Spleen (tissue), 11 donors: ENCODE measurements around the gene NCAPG2. TPM values are rescaled to one million over a fixed set of nuclear protein-coding genes. Genes with fewer than 3 reads are reported as not detected.

Experiments
- DNase-seq: peaks from one replicate; pipeline ENCODE4 v3.0.0-alpha.2; 2020
- H3K27ac ChIP-seq, 8 donors: fragments of 200-600 bp; sonication (generic) in 7 of 8; 1 replicate in 4 of 8; 2 replicates in 4 of 8; pipeline versions ENCODE4 v1.5.0 to v1.8.0; 2016 to 2021; ENCODE audit warnings: inconsistent platforms in 4 of 8, mild to moderate bottlenecking in 4 of 8, moderate library complexity in 1 of 8
- H3K27me3 ChIP-seq, 7 donors: fragments of 200-600 bp; sonication (generic) in 6 of 7; replicated peaks in 1 of 7; 1 replicate in 4 of 7; 2 replicates in 3 of 7; pipeline versions ENCODE4 v1.5.0 to v1.8.0; 2016 to 2021; ENCODE audit warnings: inconsistent platforms in 3 of 7, mild to moderate bottlenecking in 1 of 7
- H3K36me3 ChIP-seq, 6 donors: fragments of 200-600 bp; sonication (generic) in 5 of 6; 1 replicate in 4 of 6; 2 replicates in 2 of 6; pipeline versions ENCODE4 v1.5.0 to v1.8.0; 2016 to 2021; ENCODE audit warnings: inconsistent platforms in 2 of 6
- H3K4me1 ChIP-seq, 6 donors: fragments of 200-600 bp; sonication (generic) in 5 of 6; 1 replicate in 3 of 6; 2 replicates in 3 of 6; pipeline versions ENCODE4 v1.5.0 to v1.8.0; 2016 to 2021; ENCODE audit warnings: inconsistent platforms in 3 of 6
- H3K4me3 ChIP-seq, 8 donors: fragments of 200-600 bp; sonication (generic) in 7 of 8; 1 replicate in 4 of 8; 2 replicates in 4 of 8; pipeline versions ENCODE4 v1.5.0 to v1.8.0; 2016 to 2021; ENCODE audit warnings: inconsistent platforms in 4 of 8, mild to moderate bottlenecking in 4 of 8, moderate library complexity in 2 of 8
- H3K9me3 ChIP-seq, 8 donors: fragments of 200-600 bp; sonication (generic) in 7 of 8; 1 replicate in 4 of 8; 2 replicates in 4 of 8; pipeline versions ENCODE4 v1.5.0 to v1.8.0; 2016 to 2021; ENCODE audit warnings: inconsistent platforms in 4 of 8
- POLR2A ChIP-seq, 3 donors: fragments of 450-650 bp; IDR thresholded peaks; one replicate each; pipeline ENCODE4 v1.5.1; 2017; ENCODE audit warnings: antibody characterized with exemption in 3 of 3, mild to moderate bottlenecking in 1 of 3
- POLR2AphosphoS5 ChIP-seq, 3 donors: sonication (generic); formaldehyde crosslinking; IDR thresholded peaks; one replicate each; pipeline ENCODE4 v1.5.1; 2017; ENCODE audit warnings: antibody characterized with exemption in 3 of 3
- WGBS, 5 donors: extraction: QIAGEN DNeasy Blood & Tissue Kit in 3 of 5; methylation state at CpG; one replicate each; pipeline versions ENCODE4 v1.1.5 to v1.1.7; 2013 to 2018; 5-methylcytosine and 5-hydroxymethylcytosine counted together
- intact Hi-C: fragments of 100-400 bp; cut with DNase I; formaldehyde crosslinking; loops from one replicate; pipeline ENCODE4 v1.15.0; 2023; ENCODE audit warnings: low total_unique reads
- polyA plus RNA-seq, 3 donors: library from polyadenylated mRNA; stranded (reverse); fragments of 200-250 nt; gene quantifications; one replicate each; pipeline ENCODE4 v1.2.1, GENCODE V29; 2013
- total RNA-seq, 7 donors: library from RNA; depleted of rRNA in 3 of 7; stranded (reverse); fragments of >200 nt in 3 of 7; fragmentation: NEBNext Ultra II Directional in 4 of 7; extraction: Animal tissue kit (Norgen Biotek cat#: 25700) in 4 of 7; gene quantifications; one replicate each; pipeline versions ENCODE4 v1.1.0 to v1.2.1, GENCODE V29; 2016 to 2021
- TF ChIP-seq, protein P1 (sequence below), 11 experiments: fragments of 200-600 bp in 7 of 11; fragments of 450-650 bp in 4 of 11; sonication (generic) in 4 of 11; IDR thresholded peaks in 8 of 11; conservative IDR thresholded peaks in 3 of 11; 1 replicate in 7 of 11; 2 replicates in 4 of 11; pipeline versions ENCODE4 v1.4.0 to v1.8.0; 2016 to 2021; ENCODE audit warnings: antibody characterized with exemption in 11 of 11, inconsistent platforms in 4 of 11, mild to moderate bottlenecking in 1 of 11
- donor health status: healthy with polysubstance abuse.
- donor health status: DM: no; HTN: no; CAD: no; lungs with moderate emphysema.
- donor health status: DM: no; HTN: no; CAD: no.
- donor health status: Bipolar disorder and iron deficiency.
- donor health status: healthy.
- donor health status: DM: no; HTN: no; CAD: no.
- donor health status: DM: yes; HTN: yes; CAD: no.

The NCAPG2 gene
- total and polyA plus RNA-seq, 10 donors, result 2.2 to 18.0 (median 10.8) TPM

DNA sequence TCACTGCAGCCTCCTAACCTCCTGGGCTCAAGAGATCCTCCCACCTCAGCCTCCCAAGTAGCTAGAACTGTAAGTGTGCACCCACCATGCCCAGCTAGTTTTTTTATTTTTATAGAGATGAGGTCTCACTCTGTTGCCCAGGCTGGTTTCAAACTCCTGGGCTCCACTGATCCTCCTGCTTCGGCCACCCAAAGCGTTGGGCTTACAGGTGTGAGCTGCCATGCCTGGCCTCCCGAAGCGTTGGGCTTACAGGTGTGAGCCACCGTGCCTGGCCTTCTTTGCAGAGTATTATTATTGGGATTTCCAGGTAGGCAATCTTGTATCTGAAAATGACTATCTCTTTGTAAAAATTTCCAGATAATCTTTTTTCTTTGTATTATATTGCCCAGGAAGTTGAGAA lies 23.1 kb upstream of the NCAPG2 start:
- H3K4me3 ChIP-seq, result no peak overlapping the region
- DNase-seq, result no peak
- no peak overlapping the region for H3K27ac ChIP-seq
- no peaks in the 10 kb centered on the region for H3K27me3 ChIP-seq
- WGBS, 5 donors, result 94 to 98% (median 96%) methylated on average over 5 of the region's 5 CpGs
- H3K4me1 ChIP-seq, result peaks cover 0 to 7% (median 0%) of the 10 kb centered on the region in 6 donors
- H3K9me3 ChIP-seq, result peaks cover 0 to 5% (median 0%) of the 10 kb centered on the region in 8 donors
- intact Hi-C loops, result no loop called here
- TF ChIP-seq, protein P1, sequence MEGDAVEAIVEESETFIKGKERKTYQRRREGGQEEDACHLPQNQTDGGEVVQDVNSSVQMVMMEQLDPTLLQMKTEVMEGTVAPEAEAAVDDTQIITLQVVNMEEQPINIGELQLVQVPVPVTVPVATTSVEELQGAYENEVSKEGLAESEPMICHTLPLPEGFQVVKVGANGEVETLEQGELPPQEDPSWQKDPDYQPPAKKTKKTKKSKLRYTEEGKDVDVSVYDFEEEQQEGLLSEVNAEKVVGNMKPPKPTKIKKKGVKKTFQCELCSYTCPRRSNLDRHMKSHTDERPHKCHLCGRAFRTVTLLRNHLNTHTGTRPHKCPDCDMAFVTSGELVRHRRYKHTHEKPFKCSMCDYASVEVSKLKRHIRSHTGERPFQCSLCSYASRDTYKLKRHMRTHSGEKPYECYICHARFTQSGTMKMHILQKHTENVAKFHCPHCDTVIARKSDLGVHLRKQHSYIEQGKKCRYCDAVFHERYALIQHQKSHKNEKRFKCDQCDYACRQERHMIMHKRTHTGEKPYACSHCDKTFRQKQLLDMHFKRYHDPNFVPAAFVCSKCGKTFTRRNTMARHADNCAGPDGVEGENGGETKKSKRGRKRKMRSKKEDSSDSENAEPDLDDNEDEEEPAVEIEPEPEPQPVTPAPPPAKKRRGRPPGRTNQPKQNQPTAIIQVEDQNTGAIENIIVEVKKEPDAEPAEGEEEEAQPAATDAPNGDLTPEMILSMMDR (IDR thresholded peaks at IDR 0.05 in 8 of 11, conservative IDR thresholded peaks at IDR 0.05 in 3 of 11), result no peak
- TF ChIP-seq POLR2A (IDR thresholded peaks at IDR 0.05) (no peak), POLR2AphosphoS5 (IDR thresholded peaks at IDR 0.05) (no peak)
- H3K36me3 ChIP-seq, result peaks cover 0 to 28% (median 1%) of the 10 kb centered on the region in 6 donors

DNA sequence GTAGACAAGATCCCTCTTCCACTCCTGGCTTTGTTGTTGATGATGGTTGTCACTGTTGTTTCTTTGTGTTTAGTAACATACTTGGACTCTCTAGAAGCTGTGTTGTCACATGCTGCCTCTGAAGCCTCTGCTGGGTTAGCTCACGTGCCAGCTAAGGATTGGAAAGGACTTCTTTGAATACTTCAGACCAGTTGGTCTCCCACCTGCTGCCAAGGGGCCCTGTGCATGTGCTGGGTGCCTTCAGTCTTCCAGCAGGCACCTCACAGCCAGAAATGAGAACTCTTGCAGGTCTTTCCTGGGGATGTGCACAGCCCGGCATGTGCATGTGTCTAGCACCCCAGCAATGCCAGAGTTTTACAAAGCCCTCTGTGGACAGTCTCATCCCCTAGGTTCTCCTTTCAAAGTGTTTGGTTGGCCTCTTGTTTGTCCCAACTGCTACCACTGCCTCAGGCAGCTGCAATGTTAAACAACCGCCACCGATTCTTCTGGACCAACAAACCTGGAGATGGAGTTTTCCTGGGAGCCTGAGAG lies 21.7 kb upstream of the NCAPG2 start:
- peaks cover 0 to 5% (median 0%) of the 10 kb centered on the region in 8 donors for H3K9me3 ChIP-seq
- TF ChIP-seq POLR2AphosphoS5 (IDR thresholded peaks at IDR 0.05) (no peak), POLR2A (IDR thresholded peaks at IDR 0.05) (no peak)
- TF ChIP-seq, protein P1 (IDR thresholded peaks at IDR 0.05 in 8 of 11, conservative IDR thresholded peaks at IDR 0.05 in 3 of 11), result no peak
- WGBS, 5 donors, result 76 to 95% (median 92%) methylated on average over 4 of the region's 4 CpGs
- intact Hi-C loops, result no loop called here
- peaks cover 0 to 15% (median 0%) of the 10 kb centered on the region in 6 donors for H3K36me3 ChIP-seq
- H3K27me3 ChIP-seq, result no peaks in the 10 kb centered on the region
- DNase-seq, result no peak
- H3K27ac ChIP-seq, result no peak overlapping the region
- H3K4me1 ChIP-seq, result peaks cover 0 to 7% (median 0%) of the 10 kb centered on the region in 6 donors
- no peak overlapping the region for H3K4me3 ChIP-seq

DNA sequence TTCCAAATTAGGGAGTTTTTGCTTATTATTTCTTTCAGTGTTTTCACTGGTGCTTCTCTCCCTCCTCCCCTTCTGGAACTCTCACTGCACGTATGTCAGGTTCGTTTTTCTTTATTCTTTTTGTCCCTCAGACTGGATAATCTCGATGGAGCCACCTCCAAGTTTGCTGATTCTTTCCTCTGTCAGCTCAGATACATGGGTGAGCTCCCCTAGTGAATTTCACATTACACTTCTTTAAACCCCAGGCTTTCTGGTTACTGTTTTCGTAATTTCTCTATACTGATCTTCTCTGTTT lies 20.8 kb upstream of the NCAPG2 start:
- Histone ChIP-seq H3K36me3 (peaks cover 0 to 8% (median 0%) of the 10 kb centered on the region in 6 donors), H3K4me3 (no peak overlapping the region), H3K9me3 (peaks cover 0 to under 1% (median 0%) of the 10 kb centered on the region in 8 donors), H3K4me1 (peaks cover 0 to under 1% (median 0%) of the 10 kb centered on the region in 6 donors), H3K27ac (no peak overlapping the region), H3K27me3 (no peaks in the 10 kb centered on the region)
- intact Hi-C loops, result no loop called here
- DNase-seq, result no peak
- 81 to 93% (median 86%) methylated on average over 4 of the region's 4 CpGs for WGBS, 5 donors
- TF ChIP-seq POLR2A (IDR thresholded peaks at IDR 0.05) (no peak), POLR2AphosphoS5 (IDR thresholded peaks at IDR 0.05) (no peak)
- TF ChIP-seq, protein P1 (IDR thresholded peaks at IDR 0.05 in 8 of 11, conservative IDR thresholded peaks at IDR 0.05 in 3 of 11), result no peak

DNA sequence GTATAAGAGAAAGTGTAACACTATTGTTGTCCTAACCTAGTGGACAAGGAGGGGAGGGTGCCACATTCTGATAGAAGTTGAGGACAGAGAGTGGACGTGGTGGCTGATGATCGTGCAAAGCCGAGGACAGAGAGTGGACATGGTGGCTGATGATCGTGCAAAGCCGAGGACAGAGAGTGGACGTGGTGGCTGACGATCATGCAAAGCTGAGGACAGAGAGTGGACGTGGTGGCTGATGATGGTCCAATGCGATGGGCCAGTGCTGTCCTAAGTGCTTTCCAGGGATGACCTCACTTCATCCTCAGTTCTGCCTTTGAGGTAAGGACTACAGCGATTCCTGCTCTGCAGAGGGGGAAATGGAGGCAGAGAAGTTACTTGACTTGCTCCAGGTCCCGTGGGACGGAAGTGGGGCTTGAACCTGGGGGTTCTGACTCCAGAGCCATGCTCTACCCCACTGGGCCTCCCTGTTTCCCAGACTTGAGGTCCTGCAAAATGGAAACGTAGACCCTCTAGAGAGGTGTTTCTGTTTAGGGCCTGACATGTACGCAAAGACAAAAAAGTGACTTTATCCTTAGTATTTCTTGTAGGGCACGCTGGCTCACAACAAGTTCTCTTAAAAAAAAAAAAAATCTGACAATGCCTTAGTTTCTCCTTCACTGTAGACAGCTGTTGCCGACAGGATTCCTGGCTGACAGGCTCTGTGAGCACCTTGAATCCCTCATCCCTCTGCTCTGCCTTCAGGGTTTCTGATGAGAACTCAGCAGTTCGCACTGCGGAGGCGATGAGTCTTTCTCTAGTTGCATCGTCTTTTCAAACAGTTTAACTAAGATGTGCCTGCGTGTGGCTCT lies 20.3 kb upstream of the NCAPG2 start:
- Histone ChIP-seq H3K9me3 (no peaks in the 10 kb centered on the region), H3K4me3 (no peak overlapping the region), H3K4me1 (no peaks in the 10 kb centered on the region), H3K27ac (no peak overlapping the region), H3K27me3 (no peaks in the 10 kb centered on the region), H3K36me3 (peaks cover 0 to 2% (median 0%) of the 10 kb centered on the region in 6 donors)
- 90 to 94% (median 94%) methylated on average over 21 of the region's 21 CpGs for WGBS, 5 donors
- intact Hi-C loops, result no loop called here
- DNase-seq, result no peak
- TF ChIP-seq POLR2A (IDR thresholded peaks at IDR 0.05), result no peak
- TF ChIP-seq, protein P1 (IDR thresholded peaks at IDR 0.05 in 8 of 11, conservative IDR thresholded peaks at IDR 0.05 in 3 of 11), result no peak
- no peak for TF ChIP-seq POLR2AphosphoS5 (IDR thresholded peaks at IDR 0.05)
